ENCODE results near the gene SRD5A1.

SRD5A1 gene

DNA sequence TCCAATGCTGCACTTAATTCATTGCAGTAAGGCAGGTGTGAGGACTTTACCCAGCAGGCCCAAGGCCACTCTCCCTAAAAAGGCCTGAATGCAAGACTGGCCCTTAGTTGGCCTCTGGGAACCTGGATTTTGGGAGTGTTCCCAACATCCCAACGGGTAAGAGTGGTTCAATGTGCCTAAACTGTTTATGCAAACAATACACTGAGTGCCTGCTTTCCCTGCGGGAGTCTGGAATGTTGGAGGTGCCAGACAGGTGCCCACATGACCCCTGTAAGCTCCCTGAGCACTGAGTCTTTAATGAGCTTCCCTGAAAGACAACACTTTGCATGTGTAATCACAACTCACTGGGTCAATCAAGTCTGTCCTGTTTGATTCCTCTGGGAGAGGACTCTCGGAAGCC is 37.8 kb upstream of the SRD5A1 start:
- no peak overlapping the region for H3K4me3 ChIP-seq (ENCODE audit: low read depth, low read length)
- DNase-seq (ENCODE audit: low read depth) = no peak
- TF ChIP-seq, protein P1, sequence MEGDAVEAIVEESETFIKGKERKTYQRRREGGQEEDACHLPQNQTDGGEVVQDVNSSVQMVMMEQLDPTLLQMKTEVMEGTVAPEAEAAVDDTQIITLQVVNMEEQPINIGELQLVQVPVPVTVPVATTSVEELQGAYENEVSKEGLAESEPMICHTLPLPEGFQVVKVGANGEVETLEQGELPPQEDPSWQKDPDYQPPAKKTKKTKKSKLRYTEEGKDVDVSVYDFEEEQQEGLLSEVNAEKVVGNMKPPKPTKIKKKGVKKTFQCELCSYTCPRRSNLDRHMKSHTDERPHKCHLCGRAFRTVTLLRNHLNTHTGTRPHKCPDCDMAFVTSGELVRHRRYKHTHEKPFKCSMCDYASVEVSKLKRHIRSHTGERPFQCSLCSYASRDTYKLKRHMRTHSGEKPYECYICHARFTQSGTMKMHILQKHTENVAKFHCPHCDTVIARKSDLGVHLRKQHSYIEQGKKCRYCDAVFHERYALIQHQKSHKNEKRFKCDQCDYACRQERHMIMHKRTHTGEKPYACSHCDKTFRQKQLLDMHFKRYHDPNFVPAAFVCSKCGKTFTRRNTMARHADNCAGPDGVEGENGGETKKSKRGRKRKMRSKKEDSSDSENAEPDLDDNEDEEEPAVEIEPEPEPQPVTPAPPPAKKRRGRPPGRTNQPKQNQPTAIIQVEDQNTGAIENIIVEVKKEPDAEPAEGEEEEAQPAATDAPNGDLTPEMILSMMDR (conservative IDR thresholded peaks at IDR 0.05; ENCODE audit: low read depth, low read length) = no peak

DNA sequence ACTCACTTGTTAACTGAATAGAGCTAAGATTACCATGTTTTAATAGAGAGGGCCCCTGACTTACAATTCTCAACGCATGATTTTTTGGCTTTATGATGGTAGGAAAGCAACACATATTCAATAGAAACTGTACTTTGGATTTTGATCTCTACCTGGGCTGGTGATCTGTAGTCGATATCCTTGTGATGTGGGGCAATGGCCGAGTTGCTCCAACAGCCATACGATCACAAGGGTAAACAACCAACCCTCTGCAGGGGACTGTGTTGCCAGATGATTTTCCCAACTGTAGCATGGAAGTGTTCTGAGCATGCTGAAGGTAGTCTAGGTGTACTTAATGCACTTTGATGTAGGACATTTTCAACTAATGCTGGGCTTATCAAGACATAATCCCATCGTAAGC is 36.9 kb upstream of the SRD5A1 start:
- TF ChIP-seq, protein P1 (conservative IDR thresholded peaks at IDR 0.05; ENCODE audit: low read depth, low read length) = no peak
- H3K4me3 ChIP-seq (ENCODE audit: low read depth, low read length) = no peak overlapping the region
- no peak for DNase-seq (ENCODE audit: low read depth)

DNA sequence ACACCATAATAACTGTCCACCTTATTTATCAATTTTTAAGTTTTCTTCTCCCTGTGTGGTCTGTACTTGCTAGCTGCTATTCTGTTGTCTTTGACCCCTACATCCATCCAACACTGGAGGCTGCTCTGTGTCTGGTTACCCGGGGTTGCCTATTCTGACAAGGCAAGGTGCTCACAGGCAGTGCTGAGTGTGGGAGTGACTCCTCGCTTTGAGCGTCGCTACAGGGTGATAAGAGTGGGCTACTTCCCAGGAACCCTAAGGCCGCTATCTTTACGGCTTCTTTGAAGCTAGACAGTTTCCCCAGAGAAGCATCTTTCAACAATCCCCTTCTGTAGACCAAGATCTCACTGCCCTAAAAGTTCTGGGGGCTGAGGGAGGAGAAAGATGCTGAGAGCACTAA is 35.7 kb upstream of the SRD5A1 start:
- no peak for DNase-seq (ENCODE audit: low read depth)
- H3K4me3 ChIP-seq (ENCODE audit: low read depth, low read length) = no peak overlapping the region

DNA sequence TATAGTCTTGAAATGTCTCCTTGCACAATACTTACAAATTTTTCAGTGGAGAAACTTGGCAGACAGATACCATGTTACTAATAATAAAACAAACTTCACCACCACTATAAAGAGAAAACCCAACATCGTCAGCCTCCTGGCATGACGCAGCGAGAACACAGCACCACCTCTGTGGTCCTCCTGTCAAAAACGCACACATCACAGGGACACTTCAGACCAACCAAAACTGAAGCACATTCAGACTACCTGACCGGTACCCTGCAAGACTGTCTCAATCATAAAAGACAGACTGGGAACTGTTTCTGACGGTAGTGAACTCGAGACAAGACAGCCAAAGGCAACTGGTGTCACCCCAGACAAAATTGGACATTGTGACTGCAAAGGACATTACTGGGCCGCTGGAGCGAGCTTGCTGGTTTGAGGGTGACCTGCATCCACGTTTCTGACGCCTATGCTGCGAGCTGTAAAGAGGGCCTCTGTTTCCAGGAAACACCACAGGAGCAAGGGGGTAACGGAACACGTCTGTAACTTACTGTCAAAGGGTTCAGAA is 34.8 kb upstream of the SRD5A1 start:
- DNase-seq (ENCODE audit: low read depth) = no peak
- TF ChIP-seq, protein P1 (conservative IDR thresholded peaks at IDR 0.05; ENCODE audit: low read depth, low read length) = no peak
- no peak overlapping the region for H3K4me3 ChIP-seq (ENCODE audit: low read depth, low read length)

More for the DNA sequence above, 35.7 kb upstream of the SRD5A1 start:
- TF ChIP-seq, protein P1 (conservative IDR thresholded peaks at IDR 0.05; ENCODE audit: low read depth, low read length) = no peak

DNA sequence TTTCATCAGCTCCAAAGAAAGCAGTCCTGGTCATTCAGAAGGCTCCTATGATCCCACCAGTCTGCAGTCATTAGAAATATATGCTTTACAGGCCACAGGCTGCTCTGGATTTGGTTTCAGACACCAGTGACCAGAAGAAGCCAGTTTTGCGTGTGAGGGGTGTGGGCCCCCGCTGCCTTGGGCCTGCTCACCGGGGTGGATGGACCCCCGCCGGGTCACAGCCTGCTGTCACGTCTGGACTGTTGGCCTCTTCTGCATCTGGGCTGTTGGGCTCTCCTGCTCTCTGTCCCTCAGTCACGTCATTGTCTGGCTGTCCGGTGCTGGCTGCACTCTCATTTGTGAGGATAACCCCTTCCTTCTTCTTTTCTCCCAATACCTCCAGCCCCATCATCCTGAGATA is 33.5 kb upstream of the SRD5A1 start:
- TF ChIP-seq, protein P1 (conservative IDR thresholded peaks at IDR 0.05; ENCODE audit: low read depth, low read length) = no peak
- no peak for DNase-seq (ENCODE audit: low read depth)
- H3K4me3 ChIP-seq (ENCODE audit: low read depth, low read length) = no peak overlapping the region

DNA sequence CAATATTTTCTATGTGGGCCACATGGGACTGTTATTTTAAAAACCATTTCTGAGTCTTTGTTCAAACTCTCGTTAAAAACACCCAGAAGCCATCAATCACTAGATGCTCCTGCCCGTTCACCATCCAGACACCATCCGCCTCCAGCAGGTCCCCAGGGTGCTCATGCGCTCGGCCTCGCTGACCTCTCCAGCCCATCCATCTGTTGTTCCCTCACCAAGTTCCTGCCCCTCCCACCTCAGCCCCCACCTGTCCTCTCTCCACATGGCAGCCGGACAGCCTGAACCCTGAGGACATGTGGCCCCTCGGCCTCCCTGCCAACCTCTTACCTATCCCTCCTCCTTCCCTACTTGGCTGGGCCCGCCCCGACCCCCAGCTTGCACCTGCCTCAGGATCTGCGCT is 32.0 kb upstream of the SRD5A1 start:
- DNase-seq (ENCODE audit: low read depth) = no peak
- TF ChIP-seq, protein P1 (conservative IDR thresholded peaks at IDR 0.05; ENCODE audit: low read depth, low read length) = no peak
- H3K4me3 ChIP-seq (ENCODE audit: low read depth, low read length) = no peak overlapping the region

DNA sequence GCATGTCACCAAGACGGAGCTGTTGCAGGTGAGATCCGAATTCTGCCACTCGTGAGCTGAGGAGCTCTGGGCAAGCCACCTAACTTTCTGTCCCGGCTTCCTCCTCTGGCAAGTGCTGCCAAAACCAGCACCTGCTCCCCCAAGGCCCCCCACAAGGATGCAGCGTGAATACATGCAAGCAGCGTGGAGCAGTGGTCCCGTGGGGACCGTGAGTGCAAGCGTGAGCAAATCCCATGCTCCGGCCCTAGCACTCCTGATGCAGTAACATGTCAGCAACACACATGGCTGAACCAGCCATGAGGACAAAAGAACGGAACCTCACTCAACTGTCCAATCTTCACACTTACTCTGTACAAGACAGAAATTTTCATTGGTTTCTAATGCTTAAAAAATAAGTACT is 31.4 kb upstream of the SRD5A1 start:
- no peak for DNase-seq (ENCODE audit: low read depth)
- H3K4me3 ChIP-seq (ENCODE audit: low read depth, low read length) = no peak overlapping the region
- TF ChIP-seq, protein P1 (conservative IDR thresholded peaks at IDR 0.05; ENCODE audit: low read depth, low read length) = no peak

Measured in choroid plexus epithelial cell (primary cell).